ENCODE data around the gene LGR5. TPM values are rescaled to one million over a fixed set of nuclear protein-coding genes. Genes with fewer than 3 reads are reported as not detected.

Gene LGR5
- total RNA-seq, 2 donors from 2014 or later, result 0.64 to 0.91 TPM

GRCh38 chr12:71411635-71412034, 28.0 kb upstream of the LGR5 start:
- 93% methylated on average over 1 of the region's 1 CpG for WGBS
- Histone ChIP-seq H3K4me3 (no peak overlapping the region), H3K4me1 (replicated peaks) (no peaks in the 10 kb centered on the region), H3K9me3 (no peaks in the 10 kb centered on the region), H3K36me3 (no peaks in the 10 kb centered on the region), H3K27me3 (replicated peaks; ENCODE audit: insufficient read depth) (no peaks in the 10 kb centered on the region), H3K27ac (no peak overlapping the region)
- intact Hi-C loops (cut with DNase I), result loop anchor here (10.0 kb wide), 1 partner anchor 233 kb away; no protein-coding TSS in a partner anchor
- no peak for DNase-seq (ENCODE audit: low spot score)
- TF ChIP-seq POLR2A (IDR thresholded peaks at IDR 0.05) (no peak), CTCF (IDR thresholded peaks at IDR 0.05) (no peak), POLR2AphosphoS5 (IDR thresholded peaks at IDR 0.05) (no peak)

DNA sequence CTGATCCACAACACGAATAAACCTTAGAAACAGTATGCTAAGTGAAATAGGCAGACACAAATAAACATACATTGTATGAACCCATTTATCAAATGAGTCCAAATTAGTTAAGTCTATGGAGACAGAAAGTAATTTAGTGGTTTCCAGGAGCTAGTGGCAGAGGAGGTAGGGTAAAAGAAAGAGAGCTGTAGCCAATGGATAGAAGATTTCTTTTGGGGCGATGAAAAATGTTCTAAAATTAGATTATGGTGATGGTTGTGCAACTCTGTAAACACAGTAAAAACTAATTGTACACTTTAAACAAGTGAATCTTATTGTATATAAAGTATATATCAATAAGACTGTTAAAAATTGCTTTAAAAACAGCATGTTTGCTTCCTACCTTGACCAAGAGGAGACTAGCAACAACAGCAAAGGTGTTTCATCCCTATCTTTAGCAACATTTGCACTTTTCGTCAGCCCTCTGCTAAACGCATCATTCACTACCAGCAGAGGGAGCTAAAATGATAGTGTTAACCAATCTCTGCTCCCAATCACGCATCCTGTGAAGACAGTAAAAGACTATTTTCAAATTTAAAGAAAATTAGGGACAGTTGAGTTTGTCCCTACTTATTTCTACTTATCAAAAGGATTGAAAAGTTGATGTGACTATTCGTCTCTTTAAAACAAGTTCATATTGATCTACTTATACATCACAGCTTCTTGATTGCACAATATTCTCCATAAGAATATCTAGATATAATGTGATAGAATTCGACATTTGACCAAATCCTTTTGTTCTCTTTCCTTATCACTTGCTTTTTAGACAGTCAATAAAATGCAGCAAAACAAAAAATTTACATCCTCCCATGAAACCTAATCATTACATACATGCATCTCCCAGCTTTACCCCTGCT, 24.0 kb upstream of the LGR5 start:
- Histone ChIP-seq H3K27me3 (replicated peaks; ENCODE audit: insufficient read depth) (no peaks in the 10 kb centered on the region), H3K4me1 (replicated peaks) (no peaks in the 10 kb centered on the region), H3K9me3 (no peaks in the 10 kb centered on the region), H3K4me3 (no peak overlapping the region), H3K27ac (no peak overlapping the region), H3K36me3 (no peaks in the 10 kb centered on the region)
- 26% methylated on average over 7 of the region's 7 CpGs for WGBS
- DNase-seq (ENCODE audit: low spot score), result peak; percentile 33
- intact Hi-C loops (cut with DNase I), result loop anchor here (5.0 to 10.0 kb wide), 2 partner anchors 229 to 332 kb away; no protein-coding TSS in a partner anchor
- TF ChIP-seq POLR2AphosphoS5 (IDR thresholded peaks at IDR 0.05), result no peak
- TF ChIP-seq POLR2A (IDR thresholded peaks at IDR 0.05), result no peak
- TF ChIP-seq CTCF (IDR thresholded peaks at IDR 0.05), result peak; percentile 30 to 71 (median 66)

DNA sequence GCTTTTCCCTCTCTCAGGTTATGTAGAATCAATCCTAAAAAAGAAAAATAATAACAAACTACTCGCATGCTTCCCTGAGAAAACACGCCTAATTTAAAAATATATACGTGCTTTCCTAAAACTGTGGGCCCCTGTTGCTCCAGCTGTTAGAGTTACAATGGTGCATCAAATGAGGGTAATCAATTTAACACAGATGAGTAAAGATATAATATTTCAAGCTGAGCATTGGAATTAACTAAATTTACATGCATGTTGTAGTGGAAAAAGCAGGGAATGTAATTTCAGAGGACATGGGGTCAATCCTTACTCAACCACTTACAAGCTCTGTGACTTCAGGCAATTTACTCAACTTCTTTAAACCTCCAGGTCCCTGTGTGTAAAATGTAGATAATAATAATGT, 22.4 kb upstream of the LGR5 start:
- 94% methylated on average over 3 of the region's 3 CpGs for WGBS
- H3K9me3 ChIP-seq, result no peaks in the 10 kb centered on the region
- TF ChIP-seq CTCF (IDR thresholded peaks at IDR 0.05), result no peak
- H3K27ac ChIP-seq, result no peak overlapping the region
- intact Hi-C loops (cut with DNase I), result loop anchor here (5.0 to 10.0 kb wide), 2 partner anchors 228 to 330 kb away; no protein-coding TSS in a partner anchor
- no peaks in the 10 kb centered on the region for H3K4me1 ChIP-seq (replicated peaks)
- no peaks in the 10 kb centered on the region for H3K36me3 ChIP-seq
- H3K27me3 ChIP-seq (replicated peaks; ENCODE audit: insufficient read depth), result no peaks in the 10 kb centered on the region
- DNase-seq (ENCODE audit: low spot score), result no peak
- H3K4me3 ChIP-seq, result no peak overlapping the region

DNA sequence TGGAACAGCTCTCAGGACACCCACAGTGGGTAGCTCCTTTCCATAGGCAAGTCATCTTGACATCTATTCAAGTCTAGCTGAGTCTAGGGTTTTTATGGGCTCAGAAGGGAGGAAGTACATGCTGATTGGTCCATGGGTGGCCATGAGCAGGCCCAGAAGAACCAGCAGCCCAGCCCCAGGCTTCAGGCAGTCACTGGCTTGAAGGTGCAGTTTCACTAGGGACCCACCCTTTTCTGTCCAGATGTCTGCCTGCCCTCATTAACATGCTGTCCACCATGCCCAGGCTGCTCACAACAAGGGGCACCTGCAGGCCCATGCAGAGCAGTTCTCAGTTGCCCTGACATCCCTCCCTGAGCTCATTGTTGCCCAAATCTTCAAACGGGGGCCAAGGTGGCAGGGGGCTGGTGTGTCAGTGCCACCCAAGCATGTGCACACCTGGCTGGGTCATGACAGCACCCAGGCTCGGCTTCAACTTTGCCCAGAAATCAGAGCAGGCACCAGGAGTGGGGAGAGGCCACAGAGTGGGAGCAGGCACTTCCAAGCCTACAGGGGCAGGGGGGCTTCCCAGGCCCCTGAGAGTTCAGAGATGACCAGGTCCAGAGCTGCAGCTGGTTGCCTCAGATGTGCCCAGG, 18.7 kb upstream of the LGR5 start:
- WGBS, result 79% methylated on average over 2 of the region's 2 CpGs
- DNase-seq (ENCODE audit: low spot score), result no peak

More for the DNA sequence above, 18.7 kb upstream of the LGR5 start:
- Histone ChIP-seq H3K27me3 (replicated peaks; ENCODE audit: insufficient read depth) (no peaks in the 10 kb centered on the region), H3K9me3 (no peaks in the 10 kb centered on the region), H3K36me3 (no peaks in the 10 kb centered on the region), H3K4me3 (no peak overlapping the region), H3K27ac (no peak overlapping the region), H3K4me1 (replicated peaks) (no peaks in the 10 kb centered on the region)
- TF ChIP-seq POLR2A (IDR thresholded peaks at IDR 0.05), result no peak
- no peak for TF ChIP-seq CTCF (IDR thresholded peaks at IDR 0.05)
- no peak for TF ChIP-seq POLR2AphosphoS5 (IDR thresholded peaks at IDR 0.05)
- intact Hi-C loops (cut with DNase I), result no loop called here
